Spinal cord (tissue), 10 donors: ENCODE measurements around the gene SPNS3. TPM values are rescaled to one million over a fixed set of nuclear protein-coding genes. Genes with fewer than 3 reads are reported as not detected.

Experiments
- DNase-seq, 6 donors: peaks; one replicate each; pipeline versions ENCODE4 v3.0.0 to v3.0.0-alpha.2; 2013 to 2015; ENCODE audit warnings: low spot score in 6 of 6, low read depth in 4 of 6
- H3K27ac ChIP-seq: one replicate; pipeline ENCODE4 v1.5.1; 2013; ENCODE audit warnings: low read depth, low read length, control low read depth
- H3K27me3 ChIP-seq: one replicate; pipeline ENCODE4 v1.6.1; 2013; ENCODE audit warnings: low read length; ENCODE audit not compliant: control insufficient read depth, insufficient read depth
- H3K36me3 ChIP-seq: one replicate; pipeline ENCODE4 v1.6.1; 2013; ENCODE audit warnings: low read length; ENCODE audit not compliant: control insufficient read depth, insufficient read depth
- H3K4me1 ChIP-seq: one replicate; pipeline ENCODE4 v1.6.1; 2013; ENCODE audit warnings: low read length; ENCODE audit not compliant: control insufficient read depth, insufficient read depth
- H3K4me3 ChIP-seq: one replicate; pipeline ENCODE4 v1.5.1; 2013; ENCODE audit warnings: low read depth, low read length, control low read depth
- H3K9me3 ChIP-seq: one replicate; pipeline ENCODE4 v1.6.1; 2013; ENCODE audit warnings: low read length; ENCODE audit not compliant: control insufficient read depth, insufficient read depth
- WGBS: methylation state at CpG from one replicate; pipeline ENCODE4 v1.1.5; 2013; ENCODE audit warnings: missing lambda C conversion rate; ENCODE audit not compliant: insufficient coverage; 5-methylcytosine and 5-hydroxymethylcytosine counted together
- polyA plus RNA-seq, 2 donors: library from polyadenylated mRNA; unstranded; fragments of 120-200 nt; gene quantifications; one replicate each; pipeline ENCODE4 v1.2.1, GENCODE V29; 2013; ENCODE audit not compliant: insufficient read length in 2 of 2
- total RNA-seq, 2 donors: library from RNA; depleted of rRNA in 1 of 2; stranded (reverse); fragments of 120-200 nt in 1 of 2; fragments of >200 nt in 1 of 2; gene quantifications; one replicate each; pipeline versions ENCODE4 v1.2.3 to v1.2.4, GENCODE V29; 2013 to 2014
- donor health status: healthy.

SPNS3 gene
- total and polyA plus RNA-seq, 4 donors: 0.83 to 2.0 (median 1.6) TPM

DNA sequence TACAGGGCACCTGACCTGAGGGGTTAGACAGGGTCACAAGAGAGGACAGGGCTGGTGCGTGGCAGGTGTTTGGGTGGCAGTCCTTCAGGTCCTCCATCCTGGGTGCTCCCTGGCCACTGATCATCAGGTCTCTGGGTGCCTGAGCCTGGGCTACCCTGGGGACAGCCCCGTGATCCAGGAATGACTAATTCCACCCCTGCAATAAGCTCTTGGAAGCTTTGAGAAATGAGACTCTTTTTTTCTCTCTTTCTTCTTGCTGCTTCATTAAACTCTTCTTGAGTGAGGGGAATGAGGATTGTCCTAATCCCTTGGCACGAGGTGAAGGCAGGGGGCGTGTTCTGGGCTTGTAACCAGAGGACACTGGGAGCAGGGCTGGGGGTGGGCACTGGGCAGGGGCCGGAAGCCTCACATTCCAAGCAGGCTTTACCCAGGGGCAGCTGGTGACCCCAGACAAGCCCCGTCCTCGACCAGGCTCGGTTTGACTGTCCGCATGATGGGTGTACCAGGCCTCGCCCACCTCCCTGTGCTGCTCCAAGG is 43.6 kb downstream of the SPNS3 start:
- no peak overlapping the region for H3K4me3 ChIP-seq
- 56% methylated on average over 9 of the region's 10 CpGs for WGBS

DNA sequence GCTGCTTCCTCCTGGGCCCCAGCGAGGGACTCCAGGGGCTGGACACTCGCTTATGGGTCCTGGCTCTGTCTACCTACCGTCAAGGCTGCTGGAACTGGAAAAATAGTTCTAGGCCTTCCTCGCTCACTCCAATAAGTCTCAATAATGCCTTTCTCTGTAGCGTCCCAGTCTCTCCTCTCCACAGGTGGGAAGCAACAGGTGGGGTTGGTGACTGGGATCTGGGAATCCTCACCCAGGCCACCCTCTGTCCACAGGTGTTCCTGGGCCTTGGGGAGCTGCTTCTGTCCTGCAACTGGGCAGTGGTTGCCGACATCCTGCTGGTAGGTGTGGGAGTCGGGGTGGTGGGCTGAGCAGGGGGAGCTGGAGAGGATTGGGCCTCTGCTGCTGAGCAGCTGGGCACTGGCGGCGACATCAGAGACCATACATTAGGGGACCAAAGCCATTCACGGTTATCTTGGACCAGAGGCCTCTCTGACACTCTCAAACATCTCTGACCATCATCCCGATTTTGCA is 44.6 kb downstream of the SPNS3 start:
- H3K27ac ChIP-seq: no peak overlapping the region
- 86% methylated on average over 11 of the region's 11 CpGs for WGBS
- no peak overlapping the region for H3K4me3 ChIP-seq
- DNase-seq: no peak
- peaks cover 16% of the 10 kb centered on the region for H3K4me1 ChIP-seq
- H3K36me3 ChIP-seq: no peaks in the 10 kb centered on the region
- no peaks in the 10 kb centered on the region for H3K9me3 ChIP-seq
- H3K27me3 ChIP-seq: no peaks in the 10 kb centered on the region

More for the DNA sequence above, 43.6 kb downstream of the SPNS3 start:
- Histone ChIP-seq H3K27ac (no peak overlapping the region), H3K27me3 (no peaks in the 10 kb centered on the region), H3K9me3 (no peaks in the 10 kb centered on the region), H3K4me1 (peaks cover 16% of the 10 kb centered on the region), H3K36me3 (no peaks in the 10 kb centered on the region)
- DNase-seq: no peak

DNA sequence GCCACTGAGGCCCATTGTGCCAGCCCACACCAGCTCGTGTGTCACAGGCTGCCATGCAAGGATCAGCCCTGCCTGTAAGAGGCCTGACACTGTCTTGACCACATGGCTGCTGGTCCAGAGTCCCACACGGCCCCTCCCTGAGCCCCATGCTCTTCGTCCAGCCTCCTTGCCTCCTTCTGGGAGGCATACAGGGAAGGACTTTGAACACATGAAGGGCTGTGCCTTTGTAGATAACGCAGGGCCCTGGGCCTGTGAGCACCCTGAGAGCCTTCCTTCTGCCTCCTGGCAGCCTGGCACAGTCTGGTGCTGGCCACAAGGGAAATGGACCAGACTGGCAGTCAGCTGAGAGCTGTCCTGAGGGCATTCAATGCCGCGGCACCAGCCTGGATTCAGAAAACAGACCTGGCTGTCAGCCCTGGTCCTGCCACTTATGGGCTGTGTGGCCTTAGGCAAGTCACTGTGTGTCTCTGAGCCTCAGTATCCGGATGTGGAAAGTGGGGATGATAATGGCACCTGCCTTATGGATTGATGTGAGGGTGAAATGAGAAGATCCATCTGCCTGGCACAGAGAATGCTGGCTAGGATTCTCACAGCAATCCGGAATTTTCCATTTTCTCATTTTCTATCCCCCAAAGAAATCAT is 45.7 kb downstream of the SPNS3 start:
- WGBS: 72% methylated on average over 7 of the region's 8 CpGs
- Histone ChIP-seq H3K27me3 (no peaks in the 10 kb centered on the region), H3K9me3 (no peaks in the 10 kb centered on the region), H3K4me1 (peaks cover 16% of the 10 kb centered on the region), H3K27ac (no peak overlapping the region), H3K36me3 (no peaks in the 10 kb centered on the region), H3K4me3 (no peak overlapping the region)
- no peak for DNase-seq

DNA sequence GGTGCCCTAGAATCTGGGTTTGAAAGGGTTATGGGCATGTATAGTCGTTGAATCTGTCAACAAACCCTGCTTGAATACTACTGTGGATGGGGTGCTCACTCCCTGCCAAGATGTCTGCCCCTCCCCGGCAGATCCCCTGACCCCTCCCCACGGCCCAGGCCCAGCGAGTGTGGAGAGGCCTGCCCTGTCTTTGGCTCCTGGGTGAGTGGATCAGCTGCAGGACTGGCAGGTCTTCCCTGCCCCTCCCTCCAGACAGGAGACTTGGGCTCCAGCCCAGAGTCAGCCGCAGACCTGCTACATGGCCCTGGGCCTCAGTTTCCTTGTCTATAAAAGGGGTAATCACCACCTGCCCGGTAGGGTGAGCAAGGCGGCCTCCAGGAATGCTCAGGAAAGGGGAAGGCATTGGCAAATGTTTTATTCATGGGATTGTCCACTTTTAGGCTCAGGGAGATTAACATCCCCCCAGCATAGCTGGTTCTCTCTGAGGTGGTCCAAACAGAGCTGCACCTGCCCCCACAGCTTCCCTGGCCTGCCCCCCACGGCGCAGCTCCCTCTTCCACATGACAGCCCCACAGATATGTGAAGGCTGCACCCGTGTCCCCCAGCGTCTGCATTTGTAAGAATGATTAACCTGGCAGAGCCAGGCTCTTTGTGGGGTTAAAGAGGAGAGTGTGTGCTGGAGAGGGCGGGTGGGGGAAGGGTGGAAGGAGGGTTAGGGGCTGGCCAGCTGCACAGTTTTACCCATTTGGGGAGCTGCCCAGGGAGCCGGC is 46.4 kb downstream of the SPNS3 start:
- no peak for DNase-seq
- H3K27ac ChIP-seq: no peak overlapping the region
- H3K9me3 ChIP-seq: no peaks in the 10 kb centered on the region
- 46% methylated on average over 5 of the region's 13 CpGs for WGBS
- peaks cover 16% of the 10 kb centered on the region for H3K4me1 ChIP-seq
- H3K4me3 ChIP-seq: no peak overlapping the region
- no peaks in the 10 kb centered on the region for H3K27me3 ChIP-seq
- no peaks in the 10 kb centered on the region for H3K36me3 ChIP-seq

DNA sequence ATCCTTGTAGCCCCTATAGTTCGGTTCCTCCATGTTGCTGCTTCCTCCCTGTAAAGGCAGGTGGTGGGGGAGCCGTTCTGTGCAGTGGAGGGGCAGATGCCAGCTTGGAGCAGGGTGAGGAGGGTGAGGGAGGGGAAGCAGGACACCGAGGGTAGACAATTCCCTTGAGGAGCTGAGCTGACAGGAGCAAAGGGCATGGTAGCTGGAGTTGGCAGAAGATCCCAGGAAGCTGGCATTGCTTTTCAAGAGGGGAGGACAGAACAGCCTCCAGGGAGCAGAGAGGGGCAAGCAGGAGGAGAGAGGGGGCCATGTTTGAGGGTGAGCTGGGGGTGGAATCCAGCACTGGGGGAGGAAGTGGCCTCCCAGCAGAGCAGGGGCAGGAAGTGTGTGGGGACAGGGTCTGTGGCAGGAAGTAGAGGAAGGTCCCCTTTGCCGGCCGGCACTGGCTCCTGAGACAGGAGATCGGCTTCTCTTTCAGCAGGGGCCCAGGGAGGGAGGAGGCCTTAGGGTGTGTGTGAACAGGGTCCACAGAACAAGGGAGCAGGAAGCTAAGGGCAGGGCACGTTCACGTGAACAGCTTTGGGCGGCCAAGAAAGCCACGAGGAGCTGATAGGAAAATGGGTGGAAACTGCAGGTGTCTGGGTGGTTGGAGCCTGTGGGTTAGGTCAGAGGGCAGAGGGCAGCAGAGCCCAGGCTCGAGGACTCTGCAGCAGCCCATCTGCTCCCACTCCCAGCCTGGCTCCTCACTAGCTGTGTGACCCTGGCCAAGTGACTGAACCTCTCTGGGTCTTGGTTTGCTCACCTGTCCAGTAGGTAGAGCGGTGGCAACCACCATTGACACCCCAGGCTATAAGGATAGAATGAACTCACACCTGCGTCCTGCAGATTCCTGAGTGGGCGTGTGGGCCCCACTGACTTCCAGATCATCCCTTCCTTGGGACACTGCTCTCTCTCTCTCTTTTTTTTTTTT is 47.5 kb downstream of the SPNS3 start:
- H3K27me3 ChIP-seq: no peaks in the 10 kb centered on the region
- H3K9me3 ChIP-seq: no peaks in the 10 kb centered on the region
- no peaks in the 10 kb centered on the region for H3K36me3 ChIP-seq
- no peak overlapping the region for H3K4me3 ChIP-seq
- 44% methylated on average over 13 of the region's 14 CpGs for WGBS
- DNase-seq: no peak
- H3K4me1 ChIP-seq: peaks cover 16% of the 10 kb centered on the region
- no peak overlapping the region for H3K27ac ChIP-seq

DNA sequence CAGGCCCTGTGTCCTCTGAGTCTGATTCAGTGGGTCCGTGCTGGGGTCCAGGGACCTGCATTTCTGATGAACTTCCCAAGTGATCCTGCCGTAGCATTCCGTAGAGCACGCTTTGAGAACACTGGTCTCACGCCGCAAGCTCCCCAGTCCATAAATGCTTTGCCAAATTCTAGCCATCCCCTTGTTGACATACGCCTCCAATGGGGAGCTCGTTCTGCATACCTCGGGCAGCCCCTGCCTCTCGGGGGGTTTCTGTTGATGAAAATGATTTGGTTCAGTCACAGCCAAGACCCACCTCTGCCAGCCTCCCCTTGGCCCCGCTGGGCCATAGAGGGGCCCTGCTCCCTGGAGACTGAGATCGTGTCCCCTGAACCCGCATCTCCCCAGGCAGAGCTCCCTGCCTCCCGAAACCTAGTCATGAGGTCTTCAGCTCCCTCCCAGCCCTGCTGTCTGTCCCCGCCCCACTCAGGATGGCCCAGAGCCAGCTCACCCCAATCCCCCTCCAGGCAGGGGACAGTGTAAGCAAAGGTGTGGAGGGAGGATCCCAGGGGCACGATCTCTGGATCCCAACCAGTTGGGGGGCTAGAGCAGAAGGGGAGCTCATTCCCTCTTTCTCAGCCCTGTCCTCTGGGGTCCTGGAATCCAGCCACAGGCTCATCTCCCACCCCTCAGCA is 48.7 kb downstream of the SPNS3 start:
- H3K27ac ChIP-seq: no peak overlapping the region
- H3K27me3 ChIP-seq: no peaks in the 10 kb centered on the region
- WGBS: 73% methylated on average over 10 of the region's 16 CpGs
- H3K4me1 ChIP-seq: peaks cover 19% of the 10 kb centered on the region
- no peak for DNase-seq
- no peaks in the 10 kb centered on the region for H3K36me3 ChIP-seq
- H3K4me3 ChIP-seq: no peak overlapping the region
- no peaks in the 10 kb centered on the region for H3K9me3 ChIP-seq

DNA sequence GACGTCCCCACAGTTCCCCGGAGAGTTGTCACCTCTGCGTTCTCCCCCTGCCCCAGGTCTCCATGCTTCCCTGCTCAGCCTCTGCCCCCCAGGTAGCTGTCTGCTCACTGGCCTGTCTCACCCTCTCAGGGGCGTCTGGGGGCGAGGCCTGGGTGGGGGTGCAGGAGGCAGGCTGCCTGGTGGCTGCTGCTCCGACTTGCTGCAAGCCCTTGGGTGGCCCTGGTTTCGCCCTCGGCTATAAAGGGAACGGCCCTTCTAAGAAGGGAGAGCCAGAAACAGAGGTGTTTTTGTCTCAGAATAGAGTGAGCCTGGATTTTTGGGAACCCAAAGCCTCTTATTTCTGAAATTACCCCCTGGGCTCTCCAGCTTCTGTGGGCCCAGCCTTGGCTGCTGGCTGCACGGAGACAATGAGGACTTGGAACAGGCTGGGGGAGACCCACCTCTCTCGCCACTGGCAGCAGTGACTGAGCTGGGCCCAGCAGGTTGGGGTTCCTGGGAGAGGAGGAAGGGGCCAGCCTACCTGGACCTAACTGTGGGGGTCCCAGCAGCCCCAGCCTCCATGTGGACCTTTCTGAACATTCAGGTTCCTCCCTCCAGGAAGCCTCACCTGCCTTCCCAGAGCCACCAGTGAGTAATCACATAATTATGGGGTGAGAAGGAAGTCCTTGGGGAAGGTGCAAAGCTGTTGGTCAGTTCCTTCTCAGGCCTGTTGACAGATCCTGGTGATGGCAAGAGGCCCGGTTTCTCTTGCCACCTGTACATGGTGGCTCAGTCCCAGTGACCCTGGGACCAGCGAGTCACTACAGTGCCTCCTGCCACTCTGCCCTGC is 49.5 kb downstream of the SPNS3 start:
- H3K4me1 ChIP-seq: peaks cover 26% of the 10 kb centered on the region
- no peak overlapping the region for H3K4me3 ChIP-seq
- H3K9me3 ChIP-seq: no peaks in the 10 kb centered on the region
- 68% methylated on average over 9 of the region's 13 CpGs for WGBS
- no peak overlapping the region for H3K27ac ChIP-seq
- H3K36me3 ChIP-seq: no peaks in the 10 kb centered on the region
- DNase-seq: no peak
- H3K27me3 ChIP-seq: no peaks in the 10 kb centered on the region

DNA sequence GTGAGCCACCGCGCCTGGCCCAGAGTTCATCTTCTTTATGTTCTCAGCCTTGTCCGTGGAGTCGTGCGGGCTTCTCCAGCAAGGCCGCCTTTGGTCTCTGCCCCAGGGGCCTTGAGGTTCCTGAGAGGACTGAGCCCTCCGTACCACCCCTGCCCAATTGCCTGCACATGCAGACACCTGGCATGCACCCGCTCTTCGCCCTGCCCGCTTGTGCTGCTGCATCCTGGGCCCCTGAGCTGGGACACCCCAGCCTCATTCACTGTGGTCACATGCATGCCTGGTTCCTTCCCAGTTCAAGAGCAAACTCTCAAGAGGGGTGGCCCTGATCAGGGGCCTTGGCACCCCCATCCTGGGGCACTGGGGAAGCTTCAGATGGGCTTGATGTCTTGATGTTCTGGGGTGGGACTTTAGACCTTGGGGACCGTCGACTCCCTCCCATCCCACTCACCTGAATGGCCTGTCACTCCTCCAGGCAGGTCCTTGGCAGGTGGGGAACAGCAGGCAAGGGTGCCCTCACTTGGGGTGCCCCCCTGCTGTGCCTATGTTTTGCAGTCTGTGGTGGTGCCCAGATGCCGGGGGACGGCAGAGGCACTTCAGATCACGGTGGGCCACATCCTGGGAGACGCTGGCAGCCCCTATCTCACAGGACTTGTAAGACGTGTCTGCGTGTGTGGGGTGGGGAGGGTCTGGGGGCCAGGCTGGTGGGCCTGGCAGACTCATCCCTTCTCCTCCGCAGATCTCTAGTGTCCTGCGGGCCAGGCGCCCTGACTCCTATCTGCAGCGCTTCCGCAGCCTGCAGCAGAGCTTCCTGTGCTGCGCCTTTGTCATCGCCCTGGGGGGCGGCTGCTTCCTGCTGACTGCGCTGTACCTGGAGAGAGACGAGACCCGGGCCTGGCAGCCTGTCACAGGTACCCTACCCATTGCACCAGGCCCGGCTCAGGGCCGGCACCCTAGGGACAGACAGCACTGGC is 52.2 kb downstream of the SPNS3 start:
- 83% methylated on average over 23 of the region's 31 CpGs for WGBS
- no peak for DNase-seq
- Histone ChIP-seq H3K27me3 (no peaks in the 10 kb centered on the region), H3K27ac (no peak overlapping the region), H3K4me1 (peaks cover 25% of the 10 kb centered on the region), H3K36me3 (no peaks in the 10 kb centered on the region), H3K4me3 (no peak overlapping the region), H3K9me3 (no peaks in the 10 kb centered on the region)
